Measurements from ENCODE around the gene TAP2.
A peak's percentile ranks its signal among the peaks of the same experiment; 100 is the strongest.
"Not testable (repeated sequence)": the region's sequence is repeated elsewhere in the genome, so short reads cannot be mapped to it uniquely, and the experiment has no call there.

The TAP2 gene

GRCh38 chr6:32835167-32835893 is 3.2 kb downstream of the TAP2 start:
- DNase-seq (ENCODE audit: low read depth): no peak

- no peak for DNase-seq (ENCODE audit: low read depth)
These were observed 4.9 kb downstream of the TAP2 start for GRCh38 chr6:32833664-32834063.

GRCh38 chr6:32832535-32832934 is 6.0 kb downstream of the TAP2 start:
- DNase-seq (ENCODE audit: low read depth): no peak

- DNase-seq (ENCODE audit: low read depth): no peak
These were observed 7.6 kb downstream of the TAP2 start for GRCh38 chr6:32830936-32831335.

DNA sequence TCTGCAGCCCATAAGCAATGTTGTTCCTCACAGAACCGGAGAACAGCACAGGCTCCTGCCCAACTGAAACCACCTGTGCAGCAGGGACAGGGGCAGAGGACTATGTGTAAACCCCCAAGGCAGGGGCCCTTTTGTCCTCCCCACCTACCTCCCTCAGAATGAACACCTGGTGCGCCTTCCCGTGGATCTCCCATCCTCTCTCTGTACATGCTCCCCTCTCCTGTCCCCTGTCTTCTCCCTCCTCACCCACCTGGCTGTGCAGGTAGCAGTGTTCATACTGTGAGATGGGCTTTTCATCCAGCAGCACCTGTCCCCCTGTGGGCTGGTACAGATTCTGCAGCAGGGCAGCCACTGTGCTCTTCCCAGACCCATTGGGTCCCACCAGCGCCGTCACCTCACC is 8.5 kb downstream of the TAP2 start:
- no peak for DNase-seq (ENCODE audit: low read depth)

DNA sequence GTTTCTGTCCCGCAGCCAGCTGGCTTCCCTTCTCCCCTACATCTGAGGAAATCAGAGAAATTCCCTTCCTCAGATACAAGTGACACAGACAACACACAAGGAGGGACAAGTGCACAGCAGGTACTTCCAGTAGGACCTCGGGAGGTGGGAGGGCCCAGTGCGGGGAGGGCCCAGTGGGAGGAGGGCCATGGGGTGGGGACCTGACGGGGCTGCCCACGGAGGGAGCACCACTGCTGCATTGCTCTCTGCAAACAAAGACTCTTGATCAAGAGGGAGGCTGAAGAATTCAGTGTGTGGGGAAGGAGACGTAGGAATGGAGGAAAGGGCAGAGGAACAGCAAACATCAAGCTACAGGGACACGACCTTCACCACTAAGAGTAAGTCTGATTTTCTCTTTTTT is 9.0 kb downstream of the TAP2 start:
- DNase-seq (ENCODE audit: low read depth): no peak

DNA sequence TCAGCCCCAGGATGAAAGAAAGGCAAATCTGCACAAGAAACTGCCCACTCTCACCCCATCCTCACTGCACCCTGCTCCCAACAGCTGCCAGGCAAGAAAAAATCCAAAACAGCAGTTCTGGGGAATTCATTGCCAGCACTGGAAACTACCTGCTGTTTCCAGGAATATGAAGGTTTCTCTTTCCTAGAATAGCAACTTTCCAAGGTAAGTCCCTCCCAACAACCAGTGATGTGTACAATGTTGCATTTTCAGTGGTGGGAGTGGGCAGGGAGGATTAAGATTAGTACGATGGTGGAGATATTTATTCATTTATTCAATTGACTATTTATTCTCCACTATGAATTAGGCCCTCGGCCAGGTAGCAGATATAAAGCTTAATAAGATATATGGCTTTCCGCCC is 11.5 kb downstream of the TAP2 start:
- DNase-seq (ENCODE audit: low read depth): no peak

DNA sequence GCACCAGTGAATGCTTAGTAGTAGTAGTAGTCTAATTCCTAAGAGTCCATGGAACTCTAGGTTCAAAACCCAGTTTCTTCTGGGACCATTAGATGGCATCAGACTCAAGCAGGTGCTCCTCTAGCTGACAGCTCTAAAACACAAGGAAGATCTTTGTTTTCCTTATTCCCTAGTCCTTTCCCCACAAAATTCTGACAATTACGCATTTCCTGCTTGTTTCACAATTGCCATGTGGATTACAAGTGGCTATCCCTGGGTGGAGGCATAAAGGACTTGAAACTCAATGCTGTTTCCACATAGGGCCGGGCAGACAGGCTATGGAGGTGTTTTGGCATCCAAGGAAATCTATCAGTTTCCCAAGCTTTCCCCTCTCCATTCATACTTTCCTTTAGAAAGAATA is 12.6 kb downstream of the TAP2 start:
- DNase-seq (ENCODE audit: low read depth): no peak

DNA sequence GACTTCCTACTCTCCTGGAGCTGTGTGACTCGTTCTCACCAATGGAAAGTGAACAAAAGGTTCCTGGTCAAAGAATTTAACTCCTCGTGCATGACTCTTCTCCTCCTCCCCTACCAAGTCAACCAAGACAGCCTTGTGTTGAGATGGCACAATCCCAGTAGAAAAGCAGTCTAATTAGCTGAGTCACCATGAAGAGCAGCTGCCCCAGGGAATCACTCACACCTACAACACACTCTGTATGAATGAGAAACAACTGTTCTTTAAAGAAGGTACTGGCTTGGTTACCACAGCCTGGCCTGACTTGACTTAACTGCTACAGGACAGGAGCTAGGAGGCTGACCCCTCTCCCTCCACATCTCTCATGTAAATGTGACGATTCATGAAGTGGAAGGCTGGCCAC is 18.8 kb downstream of the TAP2 start:
- DNase-seq (ENCODE audit: low read depth): no peak

DNA sequence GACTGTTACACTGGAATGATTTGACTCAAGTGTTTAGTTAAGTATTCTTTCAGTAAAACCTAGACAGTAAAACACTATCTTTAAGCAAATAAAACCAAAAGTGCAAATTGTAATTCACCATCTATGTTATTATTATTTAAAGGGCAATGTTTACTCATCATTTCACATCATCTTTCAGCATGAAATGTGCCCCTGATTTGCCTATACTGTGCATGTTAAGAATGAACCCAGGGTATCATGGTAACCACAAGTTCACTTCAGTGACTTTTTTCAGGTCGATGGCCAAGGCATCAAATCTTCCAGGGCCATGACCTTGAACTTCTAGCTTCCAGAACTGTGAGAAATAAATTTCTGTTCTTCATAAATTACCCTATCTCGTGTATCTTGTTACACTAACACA is 19.7 kb downstream of the TAP2 start:
- no peak for DNase-seq (ENCODE audit: low read depth)

DNA sequence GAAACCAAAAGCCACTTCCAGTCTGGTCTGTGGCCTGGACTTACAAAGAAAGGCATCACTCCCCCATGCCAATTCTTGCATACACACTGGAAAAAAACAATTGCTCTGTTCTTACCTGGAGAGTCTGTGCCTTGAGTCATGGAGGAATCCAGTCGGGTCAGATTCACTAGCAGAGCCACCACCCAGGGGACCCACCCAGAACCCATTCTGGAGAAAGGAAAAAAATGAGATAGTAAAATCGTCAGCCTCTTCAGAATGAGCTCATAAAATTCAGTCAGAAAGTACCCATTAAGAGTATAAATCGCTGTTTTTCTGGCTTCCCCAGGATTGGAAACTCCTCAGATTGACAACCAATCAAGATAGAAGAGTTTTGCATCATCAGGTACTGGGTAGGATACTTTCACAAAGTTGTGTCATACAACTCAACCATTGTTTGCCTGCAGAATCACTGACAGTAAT is 21.8 kb downstream of the TAP2 start, which contains the start of gene HLA-DOB:
TSS of gene HLA-DOB (minus strand) at position 257 of the 459 bp plus-strand sequence. CDS start at position 206, 51 bp downstream.
- DNase-seq (ENCODE audit: low read depth): no peak

DNA sequence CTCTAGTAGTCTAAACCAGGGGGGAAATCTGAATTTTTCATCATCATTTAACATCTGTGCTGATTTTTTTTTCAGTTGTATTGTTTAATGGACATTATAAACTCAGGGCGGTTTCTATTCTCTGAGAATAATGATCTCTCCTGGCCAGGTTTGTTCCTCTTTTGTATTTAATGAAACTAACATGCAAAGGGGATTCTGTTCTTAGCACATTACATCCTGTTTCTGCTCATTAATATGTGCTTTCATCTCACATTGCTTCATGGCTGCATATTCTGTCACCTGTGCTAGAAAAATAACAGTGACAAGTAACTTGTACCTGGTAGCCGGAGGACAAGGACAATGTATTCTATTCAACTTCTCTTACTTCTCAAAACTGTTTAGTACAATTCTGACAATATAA is 22.5 kb downstream of the TAP2 start:
- DNase-seq (ENCODE audit: low read depth): no peak

GRCh38 chr6:32815115-32815514 is 23.4 kb downstream of the TAP2 start:
- no peak for DNase-seq (ENCODE audit: low read depth)

GRCh38 chr6:32814145-32814544 is 24.4 kb downstream of the TAP2 start:
- no peak for DNase-seq (ENCODE audit: low read depth)

DNA sequence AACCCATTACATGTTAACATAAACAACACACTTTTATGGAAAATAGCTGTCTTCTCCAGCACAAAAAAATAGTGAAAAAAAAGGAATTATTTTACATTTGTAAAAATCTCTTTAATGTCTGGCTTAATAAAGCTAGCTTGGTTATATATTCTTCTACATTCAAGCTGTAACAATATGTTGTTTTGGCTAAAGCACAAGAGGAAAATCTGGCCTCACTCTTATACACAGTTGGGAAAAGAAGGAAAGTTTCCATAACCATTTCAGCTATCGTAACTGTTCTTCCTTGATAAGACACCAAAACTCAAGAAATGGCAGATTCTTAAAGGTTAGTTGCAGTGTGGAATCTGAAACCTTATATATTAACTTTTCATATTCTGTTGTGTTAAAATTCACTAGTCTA is 29.4 kb downstream of the TAP2 start:
- no peak for DNase-seq (ENCODE audit: low read depth)

GRCh38 chr6:32807020-32807580 is 31.4 kb downstream of the TAP2 start:
- DNase-seq (ENCODE audit: low read depth): no peak

GRCh38 chr6:32805404-32805803 is 33.1 kb downstream of the TAP2 start:
- DNase-seq (ENCODE audit: low read depth): not testable (repeated sequence)

GRCh38 chr6:32803416-32803815 is 35.1 kb downstream of the TAP2 start:
- no peak for DNase-seq (ENCODE audit: low read depth)

- no peak for DNase-seq (ENCODE audit: low read depth)
These were observed 38.8 kb downstream of the TAP2 start for GRCh38 chr6:32799740-32800139.

- DNase-seq (ENCODE audit: low read depth): no peak
These were observed 39.4 kb downstream of the TAP2 start for GRCh38 chr6:32799168-32799567.

- peak; percentile 59 for DNase-seq (ENCODE audit: low read depth)
These were observed 41.4 kb downstream of the TAP2 start for GRCh38 chr6:32796848-32797776.

DNA sequence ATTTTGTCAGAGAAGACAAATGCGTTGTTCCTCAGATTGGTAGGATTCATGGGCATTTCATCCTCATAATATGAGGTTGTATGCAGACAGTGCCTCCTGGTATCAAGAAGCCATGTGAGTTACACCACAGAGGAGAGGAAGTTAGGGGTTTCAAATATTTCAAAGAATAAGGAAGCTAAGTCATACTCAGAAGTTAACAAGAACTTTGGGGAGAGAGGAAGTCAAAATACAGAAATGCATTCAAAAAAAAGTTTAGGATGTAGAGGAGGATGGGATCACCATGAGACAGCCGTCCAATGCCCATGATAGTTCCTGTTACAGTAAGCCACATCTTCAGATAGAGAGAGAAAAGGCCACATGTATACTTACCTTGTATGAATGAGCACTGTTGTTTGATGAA is 44.0 kb downstream of the TAP2 start:
- no peak for DNase-seq (ENCODE audit: low read depth)

- DNase-seq (ENCODE audit: low read depth): no peak
These were observed 45.6 kb downstream of the TAP2 start for GRCh38 chr6:32792901-32793435.

Data from activated T-cell treated with anti-CD3 and anti-CD28 coated beads for 48 hours (primary cell).